T-helper 22 cell (primary cell): Measurements from ENCODE around the gene VCAN.

Experiments used
- DNase-seq: peaks from one replicate; pipeline ENCODE4 v3.0.0-alpha.2; 2020; ENCODE audit warnings: low read depth

VCAN gene

GRCh38 chr5:83469075-83469474 is 2.5 kb upstream of the VCAN start:
- DNase-seq = no peak

GRCh38 chr5:83470526-83471404 is 779 bp upstream of the VCAN start:
- DNase-seq = no peak

GRCh38 chr5:83472213-83472507 is 616 bp downstream of the VCAN start:
- DNase-seq = no peak

GRCh38 chr5:83472508-83473345 is 1.2 kb downstream of the VCAN start:
- DNase-seq = no peak

GRCh38 chr5:83473346-83474160 is 2.0 kb downstream of the VCAN start:
- no peak for DNase-seq

GRCh38 chr5:83474161-83474796 is 2.7 kb downstream of the VCAN start:
- no peak for DNase-seq

GRCh38 chr5:83474991-83475390 is 3.4 kb downstream of the VCAN start:
- no peak for DNase-seq

- DNase-seq = no peak
These were observed 3.9 kb downstream of the VCAN start for GRCh38 chr5:83475391-83475863.

GRCh38 chr5:83475935-83476814 is 4.6 kb downstream of the VCAN start:
- DNase-seq = no peak

- DNase-seq = no peak
These were observed 11.4 kb downstream of the VCAN start for GRCh38 chr5:83482961-83483360.

- DNase-seq = no peak
These were observed 12.8 kb downstream of the VCAN start for GRCh38 chr5:83484294-83484693.

GRCh38 chr5:83485842-83486241 is 14.3 kb downstream of the VCAN start:
- DNase-seq = no peak

- DNase-seq = no peak
These were observed 15.6 kb downstream of the VCAN start for GRCh38 chr5:83487155-83487554.

GRCh38 chr5:83488271-83488670 is 16.7 kb downstream of the VCAN start:
- no peak for DNase-seq

GRCh38 chr5:83488821-83489220 is 17.3 kb downstream of the VCAN start:
- DNase-seq = no peak

- DNase-seq = no peak
These were observed 18.7 kb downstream of the VCAN start for GRCh38 chr5:83490203-83490602.

- DNase-seq = no peak
These were observed 20.8 kb downstream of the VCAN start for GRCh38 chr5:83492331-83492730.

GRCh38 chr5:83493644-83494043 is 22.1 kb downstream of the VCAN start:
- DNase-seq = no peak

GRCh38 chr5:83494087-83494620 is 22.6 kb downstream of the VCAN start:
- DNase-seq = no peak

GRCh38 chr5:83494666-83495065 is 23.1 kb downstream of the VCAN start:
- no peak for DNase-seq

GRCh38 chr5:83496626-83497025 is 25.1 kb downstream of the VCAN start:
- no peak for DNase-seq
